RKO (cell line): ENCODE data around the gene FDPS.
"Not testable (repeated sequence)": the region's sequence is repeated elsewhere in the genome, so short reads cannot be mapped to it uniquely, and the experiment has no call there.

ENCODE experiments used
- DNase-seq: peaks from one replicate; pipeline ENCODE4 v3.0.0-alpha.2; 2016; ENCODE audit warnings: low spot score

The FDPS gene

GRCh38 chr1:155285631-155286044 lies 23.0 kb upstream of the FDPS start:
- DNase-seq: no peak

DNA sequence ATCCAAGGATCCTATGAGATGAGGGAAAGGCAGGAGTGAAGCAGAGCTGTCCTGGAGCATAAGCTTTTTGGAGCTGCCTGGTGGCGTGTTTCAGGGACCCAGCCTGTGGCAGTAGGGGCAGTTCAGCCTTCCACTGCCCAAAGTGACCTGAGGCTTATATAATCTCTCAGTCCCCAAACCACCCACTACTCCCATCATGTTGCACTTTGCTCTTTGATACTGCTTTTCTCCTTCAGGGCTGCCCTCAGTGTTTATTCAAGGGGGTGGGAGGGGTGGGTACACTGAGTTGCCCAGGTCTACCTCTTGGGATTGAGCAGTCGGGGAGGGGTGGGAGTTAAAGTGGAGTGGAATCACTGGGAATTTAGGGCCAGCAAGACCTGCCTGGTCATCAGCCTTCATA lies 22.1 kb upstream of the FDPS start:
- no peak for DNase-seq

GRCh38 chr1:155287987-155288543 lies 20.6 kb upstream of the FDPS start:
- no peak for DNase-seq

DNA sequence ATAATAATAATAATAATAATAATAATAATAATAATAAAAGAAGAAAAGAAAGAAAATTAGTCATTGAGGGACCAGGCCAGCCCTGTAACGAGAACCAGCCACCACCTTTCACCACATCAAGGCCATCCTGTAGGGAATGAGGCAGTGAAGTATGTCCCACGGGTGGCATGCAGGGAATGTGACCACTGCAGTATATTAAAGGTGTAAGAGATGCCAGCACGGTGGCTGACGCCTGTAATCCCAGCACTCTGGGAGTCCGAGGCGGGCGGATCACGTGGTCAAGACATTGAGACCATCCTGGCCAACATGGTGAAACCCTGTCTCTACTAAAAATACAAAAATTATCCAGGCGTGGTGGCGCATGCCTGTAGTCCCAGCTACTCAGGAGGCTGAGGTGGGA lies 17.7 kb upstream of the FDPS start:
- DNase-seq: not testable (repeated sequence)

GRCh38 chr1:155293086-155293749 lies 15.4 kb upstream of the FDPS start:
- DNase-seq: no peak

- DNase-seq: no peak
Measured at GRCh38 chr1:155294520-155295182, 14.0 kb upstream of the FDPS start.

- DNase-seq: no peak
Measured at GRCh38 chr1:155295183-155295941, 13.3 kb upstream of the FDPS start.

DNA sequence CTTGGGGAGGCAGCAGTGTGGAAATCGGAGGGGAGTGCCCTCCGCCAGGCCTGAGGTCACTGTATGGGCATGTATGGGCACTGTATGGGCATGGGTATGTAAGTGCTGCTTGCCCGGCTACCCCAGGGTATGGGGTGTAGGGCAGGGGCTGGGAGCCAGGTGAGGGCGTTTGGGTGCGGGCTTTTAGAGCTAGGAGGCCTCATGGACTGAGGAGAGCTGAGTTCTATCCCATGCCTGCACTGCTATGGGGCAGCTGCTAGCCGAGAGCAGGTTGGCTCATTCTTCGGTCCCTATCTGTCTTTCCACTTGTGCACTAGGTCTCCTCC lies 12.8 kb upstream of the FDPS start:
- no peak for DNase-seq

DNA sequence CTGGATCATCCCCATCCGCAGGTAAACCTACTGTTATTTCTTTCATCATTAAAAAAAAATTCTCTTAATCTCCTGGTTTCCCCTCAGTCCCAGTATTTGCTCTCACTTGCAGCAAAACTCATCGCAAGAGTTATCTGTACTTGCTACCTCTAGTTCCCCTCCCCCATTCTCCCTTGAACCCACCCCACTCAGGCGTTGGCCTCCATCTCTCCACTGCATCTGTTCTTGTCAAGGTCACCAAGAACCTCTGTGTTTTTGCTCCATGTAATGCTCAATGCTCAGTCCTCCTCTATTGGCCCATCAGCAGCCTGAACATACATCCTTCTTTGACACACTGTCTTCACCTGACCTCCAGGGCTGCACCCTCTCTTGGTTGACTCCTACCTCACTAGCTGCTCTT lies 12.0 kb upstream of the FDPS start:
- no peak for DNase-seq

DNA sequence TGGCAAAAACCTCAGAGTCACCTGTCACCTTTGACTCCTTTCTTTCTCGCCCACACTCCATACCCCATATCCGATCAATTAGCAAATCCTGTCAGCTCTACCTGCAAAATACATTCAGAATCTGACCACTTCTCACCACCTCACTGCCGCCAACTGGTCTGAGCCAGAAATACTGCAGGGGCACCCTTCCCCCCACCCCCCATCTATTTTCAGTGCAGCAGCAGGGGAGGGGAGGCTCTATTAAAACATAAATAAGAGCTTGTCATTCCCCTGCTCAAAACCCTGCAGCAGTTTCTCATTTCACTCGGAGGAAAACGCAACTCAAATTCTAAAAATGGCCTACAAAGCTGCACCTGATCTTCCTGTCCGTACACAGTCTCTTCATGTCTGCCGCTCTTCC lies 11.3 kb upstream of the FDPS start:
- no peak for DNase-seq

- no peak for DNase-seq
Measured at GRCh38 chr1:155300024-155300423, 8.6 kb upstream of the FDPS start.

- DNase-seq: no peak
Measured at GRCh38 chr1:155300553-155301329, 7.9 kb upstream of the FDPS start.

GRCh38 chr1:155301342-155301841 lies 7.3 kb upstream of the FDPS start, which contains the start of gene PKLR:
Gene PKLR (minus strand): TSS chr1:155301438. CDS start chr1:155301395, 43 bp downstream.
- no peak for DNase-seq

- DNase-seq: no peak
Measured at GRCh38 chr1:155304558-155305063, 4.1 kb upstream of the FDPS start.

GRCh38 chr1:155305881-155306391 lies 2.7 kb upstream of the FDPS start:
- no peak for DNase-seq

GRCh38 chr1:155307247-155307740 lies 1.4 kb upstream of the FDPS start:
- peak; percentile 73 for DNase-seq

- peak; percentile 38 for DNase-seq
Measured at GRCh38 chr1:155309423-155310021, 856 bp downstream of the FDPS start.

DNA sequence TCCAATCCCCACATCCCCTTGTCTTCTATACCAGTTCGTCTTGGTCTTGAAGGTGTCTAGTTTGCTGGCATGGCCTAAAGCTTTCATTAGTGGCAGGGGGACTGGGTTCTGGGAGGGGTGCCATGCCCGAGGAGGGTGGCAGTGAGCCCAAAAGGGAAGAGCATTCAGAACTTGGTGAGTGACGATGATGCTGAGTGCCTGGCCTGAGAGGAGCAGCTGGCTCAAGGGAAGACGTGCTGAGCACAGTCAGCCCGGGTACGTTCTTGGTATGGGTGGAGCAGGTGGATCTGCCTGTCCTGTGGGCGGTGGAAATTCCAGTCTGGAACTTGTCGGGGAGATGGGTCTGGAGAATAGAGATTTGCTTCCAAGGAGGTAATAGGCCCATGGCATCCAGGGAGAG lies 4.6 kb downstream of the FDPS start:
- DNase-seq: no peak

DNA sequence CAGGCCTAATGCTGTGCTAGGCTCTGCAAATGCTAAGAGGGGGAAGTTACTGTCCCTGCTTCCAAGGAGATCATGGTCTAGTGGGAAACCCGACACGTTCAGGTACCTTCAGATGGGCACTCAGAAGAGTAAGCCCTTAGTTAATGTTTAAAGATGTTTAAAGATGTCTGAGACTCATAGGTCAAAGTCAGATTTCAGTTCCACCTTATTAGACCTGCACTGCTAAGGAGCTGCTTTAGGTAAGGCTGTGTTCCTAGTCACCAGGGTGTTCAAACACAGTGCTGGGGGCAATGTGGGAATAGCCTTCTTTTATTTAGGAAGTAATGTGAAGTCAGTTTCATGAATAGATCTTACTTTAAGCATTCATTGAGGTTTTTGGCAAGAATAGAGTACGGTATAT lies 8.3 kb downstream of the FDPS start:
- no peak for DNase-seq

- DNase-seq: no peak
Measured at GRCh38 chr1:155318082-155318481, 9.4 kb downstream of the FDPS start.

DNA sequence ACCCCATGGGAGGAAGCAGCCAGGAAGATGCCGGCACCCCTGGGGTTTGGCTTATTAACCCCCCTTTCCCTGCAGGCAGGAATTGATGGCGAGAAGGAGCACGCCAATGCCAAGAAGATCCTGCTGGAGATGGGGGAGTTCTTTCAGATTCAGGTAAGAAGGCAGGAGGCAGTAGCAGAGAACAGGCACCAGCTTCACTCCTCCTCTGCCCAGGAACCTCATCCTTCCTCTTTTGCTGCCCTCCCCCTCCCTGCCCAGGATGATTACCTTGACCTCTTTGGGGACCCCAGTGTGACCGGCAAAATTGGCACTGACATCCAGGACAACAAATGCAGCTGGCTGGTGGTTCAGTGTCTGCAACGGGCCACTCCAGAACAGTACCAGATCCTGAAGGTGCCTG lies 10.9 kb downstream of the FDPS start:
- no peak for DNase-seq
